H9 (cell line): Measurements from ENCODE around the gene LYRM1. TPM values are rescaled to one million over a fixed set of nuclear protein-coding genes. Genes with fewer than 3 reads are reported as not detected.
A peak's percentile ranks its signal among the peaks of the same experiment; 100 is the strongest.
"Not testable (repeated sequence)": the region's sequence is repeated elsewhere in the genome, so short reads cannot be mapped to it uniquely, and the experiment has no call there.

Source experiments
- DNase-seq: peaks from one replicate; pipeline ENCODE4 v3.0.0-alpha.2; 2017
- H2AFZ ChIP-seq: one replicate; pipeline ENCODE4 v1.6.1; 2013; ENCODE audit warnings: mild to moderate bottlenecking, low read length, control low read depth, moderate library complexity
- H2AK5ac ChIP-seq: 2 replicates; pipeline ENCODE4 v1.6.1; 2013; ENCODE audit warnings: low read length, control low read depth, mixed read lengths; ENCODE audit not compliant: insufficient read length
- H2BK120ac ChIP-seq: one replicate; pipeline ENCODE4 v1.6.1; 2013; ENCODE audit warnings: low read depth, mild to moderate bottlenecking, low read length, control low read depth, inconsistent platforms; ENCODE audit not compliant: poor library complexity, severe bottlenecking
- H2BK12ac ChIP-seq: 2 replicates; pipeline ENCODE4 v1.6.1; 2013; ENCODE audit warnings: low read length, control low read depth, mixed read lengths, low read depth; ENCODE audit not compliant: insufficient read length
- H2BK15ac ChIP-seq: 2 replicates; pipeline ENCODE4 v1.6.1; 2013; ENCODE audit warnings: low read depth, low read length, control low read depth
- H2BK20ac ChIP-seq: one replicate; pipeline ENCODE4 v1.6.1; 2013; ENCODE audit warnings: low read depth, mild to moderate bottlenecking, low read length, control low read depth, inconsistent platforms; ENCODE audit not compliant: poor library complexity, severe bottlenecking
- H2BK5ac ChIP-seq: 2 replicates; pipeline ENCODE4 v1.6.1; 2013; ENCODE audit warnings: low read length, control low read depth, mixed read lengths; ENCODE audit not compliant: insufficient read length
- H3K14ac ChIP-seq: 2 replicates; pipeline ENCODE4 v1.6.1; 2013; ENCODE audit warnings: low read length, control low read depth; ENCODE audit not compliant: insufficient read depth
- H3K18ac ChIP-seq: 2 replicates; pipeline ENCODE4 v1.6.1; 2013; ENCODE audit warnings: low read depth, mild to moderate bottlenecking, mixed read lengths, low read length, control low read depth; ENCODE audit not compliant: insufficient read length
- H3K23ac ChIP-seq: 2 replicates; pipeline ENCODE4 v1.6.1; 2013; ENCODE audit warnings: low read length, control low read depth, mixed read lengths, low read depth; ENCODE audit not compliant: insufficient read length
- H3K23me2 ChIP-seq: 2 replicates; pipeline ENCODE4 v1.6.1; 2013; ENCODE audit warnings: low read depth, mild to moderate bottlenecking, mixed read lengths, low read length, control low read depth; ENCODE audit not compliant: insufficient read length, poor library complexity, severe bottlenecking
- H3K27ac ChIP-seq: 2 replicates; pipeline ENCODE4 v1.5.1; 2013; ENCODE audit warnings: low read length, control low read depth, mixed read lengths, low read depth; ENCODE audit not compliant: insufficient read length
- H3K27me3 ChIP-seq: 2 replicates; pipeline ENCODE4 v1.6.1; 2013; ENCODE audit warnings: low read length, control low read depth, inconsistent platforms; ENCODE audit not compliant: insufficient read depth
- H3K4ac ChIP-seq: 2 replicates; pipeline ENCODE4 v1.6.1; 2013; ENCODE audit warnings: low read depth, mild to moderate bottlenecking, control low read depth, inconsistent platforms, low read length, moderate library complexity
- H3K4me1 ChIP-seq: 2 replicates; pipeline ENCODE4 v1.6.1; 2013; ENCODE audit warnings: low read length, control low read depth, inconsistent platforms; ENCODE audit not compliant: insufficient read depth
- H3K4me2 ChIP-seq: 2 replicates; pipeline ENCODE4 v1.6.1; 2013; ENCODE audit warnings: low read length, control low read depth, mixed read lengths; ENCODE audit not compliant: insufficient read length, insufficient read depth
- H3K56ac ChIP-seq: 2 replicates; pipeline ENCODE4 v1.6.1; 2013; ENCODE audit warnings: low read depth, mild to moderate bottlenecking, mixed read lengths, low read length, control low read depth; ENCODE audit not compliant: insufficient read length
- H3K79me1 ChIP-seq: 2 replicates; pipeline ENCODE4 v1.6.1; 2013; ENCODE audit warnings: low read depth, mild to moderate bottlenecking, moderate library complexity, low read length, control low read depth, inconsistent platforms; ENCODE audit not compliant: insufficient read depth, poor library complexity, severe bottlenecking
- H3K79me2 ChIP-seq: 2 replicates; pipeline ENCODE4 v1.6.1; 2013; ENCODE audit warnings: low read length, control low read depth, inconsistent platforms; ENCODE audit not compliant: insufficient read depth
- H3K9ac ChIP-seq: 2 replicates; pipeline ENCODE4 v1.6.1; 2013; ENCODE audit warnings: low read length, control low read depth, mixed read lengths; ENCODE audit not compliant: insufficient read length; ENCODE audit errors: extremely low read depth
- H3K9me3 ChIP-seq: one replicate; pipeline ENCODE4 v1.6.1; 2013; ENCODE audit warnings: low read depth, low read length, inconsistent platforms; ENCODE audit not compliant: control insufficient read depth
- H3T11ph ChIP-seq: one replicate; pipeline ENCODE4 v1.6.1; 2013; ENCODE audit warnings: mild to moderate bottlenecking, low read length, control low read depth, inconsistent platforms
- H4K20me1 ChIP-seq: one replicate; pipeline ENCODE4 v1.6.1; 2013; ENCODE audit not compliant: control insufficient read depth, insufficient read length, insufficient read depth
- H4K5ac ChIP-seq: 2 replicates; pipeline ENCODE4 v1.6.1; 2013; ENCODE audit warnings: low read depth, mild to moderate bottlenecking, mixed read lengths, low read length, control low read depth; ENCODE audit not compliant: insufficient read length
- H4K8ac ChIP-seq: replicated peaks from 2 replicates; pipeline ENCODE4 v1.6.1; 2013; ENCODE audit warnings: low read length, control low read depth, mixed read lengths, low read depth; ENCODE audit not compliant: insufficient read length
- H4K91ac ChIP-seq: 2 replicates; pipeline ENCODE4 v1.6.1; 2013; ENCODE audit warnings: low read depth, mild to moderate bottlenecking, moderate library complexity, mixed read lengths, low read length, control low read depth; ENCODE audit not compliant: insufficient read length
- H3K27ac Mint-ChIP-seq, 3 experiments: 2 replicates in 2 of 3; 3 replicates in 1 of 3; pipeline ENCODE4 v1.8.0; 2020 to 2021; ENCODE audit warnings: mixed read lengths in 3 of 3, mild to moderate bottlenecking in 1 of 3, moderate library complexity in 1 of 3
- H3K27me3 Mint-ChIP-seq: 2 replicates; pipeline ENCODE4 v1.8.0; 2021; ENCODE audit warnings: low read depth, mild to moderate bottlenecking, moderate library complexity, mixed read lengths
- H3K36me3 Mint-ChIP-seq, 3 experiments: 2 replicates in 2 of 3; 3 replicates in 1 of 3; pipeline ENCODE4 v1.8.0; 2020 to 2021; ENCODE audit warnings: low read depth in 3 of 3, mixed read lengths in 3 of 3; ENCODE audit not compliant: insufficient read depth in 1 of 3
- H3K4me1 Mint-ChIP-seq, 2 experiments: 2 replicates each; pipeline ENCODE4 v1.8.0; 2020; ENCODE audit warnings: mixed read lengths in 2 of 2
- H3K4me3 Mint-ChIP-seq, 2 experiments: 2 replicates in 1 of 2; 3 replicates in 1 of 2; pipeline ENCODE4 v1.8.0; 2020 to 2021; ENCODE audit warnings: mild to moderate bottlenecking in 2 of 2, mixed read lengths in 2 of 2, moderate library complexity in 1 of 2
- H3K9me3 Mint-ChIP-seq, 2 experiments: 2 replicates in 1 of 2; 3 replicates in 1 of 2; pipeline ENCODE4 v1.8.0; 2020; ENCODE audit warnings: mild to moderate bottlenecking in 2 of 2, mixed read lengths in 2 of 2, moderate library complexity in 1 of 2
- WGBS: extraction: QIAGEN DNeasy Blood & Tissue Kit; methylation state at CpG from one replicate; pipeline ENCODE4 v1.1.7; 2013; ENCODE audit warnings: missing lambda C conversion rate, low lambda C conversion rate, mixed read lengths; ENCODE audit not compliant: insufficient read length; ENCODE audit errors: extremely low coverage; 5-methylcytosine and 5-hydroxymethylcytosine counted together
- total RNA-seq: library from RNA; stranded (reverse); gene quantifications from 2 replicates; pipeline ENCODE4 v1.2.1, GENCODE V29; 2021
- TF ChIP-seq, protein P1 (sequence below): fragments of 200-600 bp; sonication (generic); conservative IDR thresholded peaks from 3 replicates; pipeline ENCODE4 v1.8.0; 2021; ENCODE audit warnings: antibody characterized with exemption, mild to moderate bottlenecking

The LYRM1 gene
- total RNA-seq, 1 experiment from 2014 or later = 9.6 TPM

DNA sequence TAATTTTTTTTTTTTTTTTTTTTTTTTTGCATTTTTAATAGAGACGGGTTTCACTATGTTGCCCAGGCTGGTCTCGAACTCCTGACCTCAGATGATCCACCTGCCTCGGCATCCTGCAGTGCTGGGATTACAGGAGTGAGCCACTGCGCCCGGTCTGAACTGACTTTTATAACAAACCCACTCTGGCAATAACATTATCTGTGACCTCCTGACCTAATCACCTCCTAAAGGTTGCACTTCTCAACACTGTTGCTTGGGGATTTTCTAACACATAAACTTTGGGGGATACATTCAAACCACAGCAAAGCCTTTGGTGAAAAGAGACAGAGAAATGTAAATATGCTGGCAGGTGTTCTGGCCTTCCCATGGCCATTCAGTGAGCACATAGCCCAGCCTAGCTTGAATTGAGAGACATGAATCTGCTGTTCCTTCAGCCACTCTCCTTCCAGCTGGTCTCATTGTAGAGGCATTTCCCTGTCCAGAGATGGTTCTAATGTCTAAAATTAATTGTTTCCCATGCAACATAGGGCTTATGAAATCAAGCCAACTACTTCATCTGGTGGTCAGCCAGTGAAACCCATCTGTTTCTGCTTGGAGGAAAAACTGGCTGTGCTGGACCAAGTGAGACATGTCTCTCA is 28.3 kb downstream of the LYRM1 start:
- Histone ChIP-seq H2BK20ac (no peak overlapping the region), H3K4me2 (no peak overlapping the region), H2BK120ac (no peak overlapping the region), H3K27ac (no peak overlapping the region), H3K23ac (no peak overlapping the region), H3K23me2 (no peaks in the 10 kb centered on the region), H4K20me1 (no peaks in the 10 kb centered on the region), H3K4me1 (no peaks in the 10 kb centered on the region; the same call in 1 of the 2 replicates), H3K18ac (no peak overlapping the region), H4K8ac (no peak overlapping the region), H3K79me1 (no peaks in the 10 kb centered on the region), H4K5ac (no peak overlapping the region), H3K9ac (no peak overlapping the region), H4K91ac (no peak overlapping the region), H3K9me3 (no peaks in the 10 kb centered on the region), H2AK5ac (no peak overlapping the region), H3K4ac (no peak overlapping the region), H3T11ph (no peak overlapping the region), H3K27me3 (no peaks in the 10 kb centered on the region), H3K14ac (no peak overlapping the region), H2BK15ac (no peak overlapping the region), H2BK12ac (no peak overlapping the region), H2AFZ (no peak overlapping the region), H3K79me2 (no peaks in the 10 kb centered on the region), H3K56ac (no peak overlapping the region), H2BK5ac (no peak overlapping the region)
- Mint-ChIP-seq H3K27me3 (no peaks in the 10 kb centered on the region), H3K36me3 (no peaks in the 10 kb centered on the region; a peak in 1 of 7 replicates), H3K27ac (peak overlapping the region in 1 of 3 experiments; percentile 83; a peak in 2 of 7 replicates), H3K9me3 (no peaks in the 10 kb centered on the region), H3K4me1 (peaks cover 4 to 7% of the 10 kb centered on the region in 2 experiments; a peak in 3 of 4 replicates), H3K4me3 (no peak overlapping the region)
- WGBS = no CpG with 5 or more reads among the region's 5 CpGs
- no peak for DNase-seq
- TF ChIP-seq, protein P1, sequence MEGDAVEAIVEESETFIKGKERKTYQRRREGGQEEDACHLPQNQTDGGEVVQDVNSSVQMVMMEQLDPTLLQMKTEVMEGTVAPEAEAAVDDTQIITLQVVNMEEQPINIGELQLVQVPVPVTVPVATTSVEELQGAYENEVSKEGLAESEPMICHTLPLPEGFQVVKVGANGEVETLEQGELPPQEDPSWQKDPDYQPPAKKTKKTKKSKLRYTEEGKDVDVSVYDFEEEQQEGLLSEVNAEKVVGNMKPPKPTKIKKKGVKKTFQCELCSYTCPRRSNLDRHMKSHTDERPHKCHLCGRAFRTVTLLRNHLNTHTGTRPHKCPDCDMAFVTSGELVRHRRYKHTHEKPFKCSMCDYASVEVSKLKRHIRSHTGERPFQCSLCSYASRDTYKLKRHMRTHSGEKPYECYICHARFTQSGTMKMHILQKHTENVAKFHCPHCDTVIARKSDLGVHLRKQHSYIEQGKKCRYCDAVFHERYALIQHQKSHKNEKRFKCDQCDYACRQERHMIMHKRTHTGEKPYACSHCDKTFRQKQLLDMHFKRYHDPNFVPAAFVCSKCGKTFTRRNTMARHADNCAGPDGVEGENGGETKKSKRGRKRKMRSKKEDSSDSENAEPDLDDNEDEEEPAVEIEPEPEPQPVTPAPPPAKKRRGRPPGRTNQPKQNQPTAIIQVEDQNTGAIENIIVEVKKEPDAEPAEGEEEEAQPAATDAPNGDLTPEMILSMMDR = no peak

DNA sequence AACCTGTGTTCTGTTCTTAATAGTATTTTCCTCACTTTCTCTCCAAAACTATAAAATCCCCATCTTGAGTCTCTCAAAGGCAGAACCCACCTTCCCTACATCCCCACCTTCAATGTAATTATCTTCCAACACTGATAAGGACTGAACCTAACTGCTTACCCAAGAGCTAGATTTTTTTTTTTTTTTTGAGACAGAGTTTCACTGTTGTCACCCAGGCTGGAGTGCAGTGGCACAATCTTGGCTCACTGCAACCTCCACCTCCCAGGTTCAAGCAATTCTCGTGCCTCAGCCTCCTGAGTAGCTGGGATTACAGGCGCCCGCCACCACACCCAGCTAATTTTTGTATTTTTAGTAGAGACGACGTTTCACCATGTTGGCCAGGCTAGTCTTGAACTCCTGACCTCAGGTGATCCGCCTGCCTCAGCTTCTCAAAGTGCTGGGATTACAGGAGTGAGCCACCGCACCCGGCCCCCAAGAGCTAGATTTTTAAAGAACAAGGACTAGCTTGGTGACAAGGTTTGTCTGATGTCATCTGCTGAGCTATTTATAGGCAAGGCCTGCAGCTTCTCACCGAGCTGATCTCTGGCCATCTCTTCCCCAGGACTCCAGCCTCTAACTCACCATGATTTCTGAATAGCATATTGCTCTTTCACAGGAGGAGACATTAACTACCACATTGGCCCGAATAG is 29.2 kb downstream of the LYRM1 start:
- not testable (repeated sequence) for H3K56ac ChIP-seq, H2BK12ac ChIP-seq, H3K27ac ChIP-seq, H3K27ac Mint-ChIP-seq, H3K4me2 ChIP-seq, H3K23me2 ChIP-seq, H2AFZ ChIP-seq, H3K36me3 Mint-ChIP-seq, H3K4me1 Mint-ChIP-seq, H4K5ac ChIP-seq, H3K79me1 ChIP-seq, H2BK5ac ChIP-seq, H3K23ac ChIP-seq, H3K4me1 ChIP-seq, H4K91ac ChIP-seq, H4K20me1 ChIP-seq, H3K27me3 Mint-ChIP-seq, H3K14ac ChIP-seq, H3K27me3 ChIP-seq, H2BK15ac ChIP-seq, H2AK5ac ChIP-seq, H3K9ac ChIP-seq, H3K79me2 ChIP-seq, H4K8ac ChIP-seq, H2BK20ac ChIP-seq, H2BK120ac ChIP-seq, H3K9me3 ChIP-seq, H3T11ph ChIP-seq, H3K4ac ChIP-seq, H3K4me3 Mint-ChIP-seq, H3K9me3 Mint-ChIP-seq, DNase-seq, H3K18ac ChIP-seq
- no CpG with 5 or more reads among the region's 10 CpGs for WGBS
